Measurements from ENCODE around the gene ZNF324B.
"Not testable (repeated sequence)": the region's sequence is repeated elsewhere in the genome, so short reads cannot be mapped to it uniquely, and the experiment has no call there.

The ZNF324B gene

GRCh38 chr19:58482372-58482771 lies 30.9 kb downstream of the ZNF324B start:
- peaks cover 9% of the 10 kb centered on the region for H3K36me3 Mint-ChIP-seq (ENCODE audit: low read depth)
- TF ChIP-seq, protein P1, sequence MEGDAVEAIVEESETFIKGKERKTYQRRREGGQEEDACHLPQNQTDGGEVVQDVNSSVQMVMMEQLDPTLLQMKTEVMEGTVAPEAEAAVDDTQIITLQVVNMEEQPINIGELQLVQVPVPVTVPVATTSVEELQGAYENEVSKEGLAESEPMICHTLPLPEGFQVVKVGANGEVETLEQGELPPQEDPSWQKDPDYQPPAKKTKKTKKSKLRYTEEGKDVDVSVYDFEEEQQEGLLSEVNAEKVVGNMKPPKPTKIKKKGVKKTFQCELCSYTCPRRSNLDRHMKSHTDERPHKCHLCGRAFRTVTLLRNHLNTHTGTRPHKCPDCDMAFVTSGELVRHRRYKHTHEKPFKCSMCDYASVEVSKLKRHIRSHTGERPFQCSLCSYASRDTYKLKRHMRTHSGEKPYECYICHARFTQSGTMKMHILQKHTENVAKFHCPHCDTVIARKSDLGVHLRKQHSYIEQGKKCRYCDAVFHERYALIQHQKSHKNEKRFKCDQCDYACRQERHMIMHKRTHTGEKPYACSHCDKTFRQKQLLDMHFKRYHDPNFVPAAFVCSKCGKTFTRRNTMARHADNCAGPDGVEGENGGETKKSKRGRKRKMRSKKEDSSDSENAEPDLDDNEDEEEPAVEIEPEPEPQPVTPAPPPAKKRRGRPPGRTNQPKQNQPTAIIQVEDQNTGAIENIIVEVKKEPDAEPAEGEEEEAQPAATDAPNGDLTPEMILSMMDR (IDR thresholded peaks at IDR 0.05; ENCODE audit: unreplicated experiment in 3 of 3), result no peak
- no peak overlapping the region for H3K27ac Mint-ChIP-seq
- no peaks in the 10 kb centered on the region for H3K9me3 Mint-ChIP-seq
- H3K4me3 Mint-ChIP-seq, result no peak overlapping the region
- no peaks in the 10 kb centered on the region for H3K27me3 Mint-ChIP-seq (ENCODE audit: low read depth)
- no peaks in the 10 kb centered on the region for H3K4me1 Mint-ChIP-seq

DNA sequence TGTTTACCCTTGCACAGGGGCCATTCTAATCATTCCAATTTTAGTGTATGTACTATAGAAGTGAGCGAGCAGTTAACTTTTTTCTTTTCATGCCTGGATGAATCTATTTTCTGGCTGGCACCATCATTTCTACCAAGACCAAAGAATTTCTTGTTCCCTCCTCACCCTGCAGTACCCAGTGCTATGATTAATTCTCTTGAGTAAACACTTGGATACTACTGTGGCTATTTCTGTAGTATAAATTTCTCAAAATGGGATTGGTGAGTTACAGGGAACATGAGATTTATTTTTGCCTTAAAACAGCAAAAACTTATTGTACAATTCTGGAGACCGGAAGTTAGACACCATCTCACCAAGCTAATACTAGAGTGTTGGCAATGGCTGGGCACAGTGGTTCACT lies 32.4 kb downstream of the ZNF324B start:
- TF ChIP-seq, protein P1 (IDR thresholded peaks at IDR 0.05; ENCODE audit: unreplicated experiment in 3 of 3), result no peak
- Mint-ChIP-seq H3K36me3 (ENCODE audit: low read depth) (peaks cover 9% of the 10 kb centered on the region), H3K4me3 (no peak overlapping the region), H3K9me3 (no peaks in the 10 kb centered on the region), H3K27me3 (ENCODE audit: low read depth) (no peaks in the 10 kb centered on the region), H3K27ac (no peak overlapping the region), H3K4me1 (no peaks in the 10 kb centered on the region)

GRCh38 chr19:58484349-58484748 lies 32.9 kb downstream of the ZNF324B start:
- not testable (repeated sequence) for H3K27ac Mint-ChIP-seq; H3K36me3 Mint-ChIP-seq (ENCODE audit: low read depth); H3K27me3 Mint-ChIP-seq (ENCODE audit: low read depth); H3K4me1 Mint-ChIP-seq; H3K4me3 Mint-ChIP-seq; H3K9me3 Mint-ChIP-seq

DNA sequence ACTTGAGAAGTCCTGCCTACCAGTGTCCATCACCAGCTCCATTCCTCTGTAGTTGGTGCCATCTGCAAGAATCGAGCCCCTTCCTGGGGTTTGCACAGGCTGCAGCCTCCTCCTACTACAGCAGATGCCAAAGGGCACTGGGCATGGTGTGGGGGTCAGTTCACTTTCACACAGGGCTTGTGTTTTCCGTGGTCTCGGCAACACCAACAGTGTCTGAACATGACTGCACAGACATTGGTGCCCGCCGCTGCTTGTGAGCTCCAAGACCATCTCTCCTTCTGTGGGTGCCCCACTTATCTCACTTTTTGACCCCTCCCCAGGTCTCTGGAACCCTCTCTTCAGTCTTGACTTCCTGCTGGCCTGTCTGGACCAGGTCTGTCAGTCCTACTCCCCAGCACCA lies 40.0 kb downstream of the ZNF324B start:
- Mint-ChIP-seq H3K4me3 (no peak overlapping the region), H3K27ac (no peak overlapping the region), H3K36me3 (ENCODE audit: low read depth) (no peaks in the 10 kb centered on the region), H3K4me1 (no peaks in the 10 kb centered on the region), H3K9me3 (no peaks in the 10 kb centered on the region), H3K27me3 (ENCODE audit: low read depth) (no peaks in the 10 kb centered on the region)
- TF ChIP-seq, protein P1 (IDR thresholded peaks at IDR 0.05; ENCODE audit: unreplicated experiment in 3 of 3), result no peak

- H3K4me1 Mint-ChIP-seq, result no peaks in the 10 kb centered on the region
- TF ChIP-seq, protein P1 (IDR thresholded peaks at IDR 0.05; ENCODE audit: unreplicated experiment in 3 of 3), result no peak
- H3K9me3 Mint-ChIP-seq, result no peaks in the 10 kb centered on the region
- H3K27me3 Mint-ChIP-seq (ENCODE audit: low read depth), result no peaks in the 10 kb centered on the region
- no peak overlapping the region for H3K27ac Mint-ChIP-seq
- no peak overlapping the region for H3K4me3 Mint-ChIP-seq
- no peaks in the 10 kb centered on the region for H3K36me3 Mint-ChIP-seq (ENCODE audit: low read depth)
These were observed 40.8 kb downstream of the ZNF324B start for GRCh38 chr19:58492265-58492664.

- Mint-ChIP-seq H3K9me3 (peaks cover 3% of the 10 kb centered on the region), H3K36me3 (ENCODE audit: low read depth) (no peaks in the 10 kb centered on the region), H3K4me1 (peaks cover 14% of the 10 kb centered on the region), H3K27ac (no peak overlapping the region), H3K27me3 (ENCODE audit: low read depth) (peaks cover 4% of the 10 kb centered on the region), H3K4me3 (peak overlapping the region; percentile 15 to 34 (median 30))
- TF ChIP-seq, protein P1 (IDR thresholded peaks at IDR 0.05; ENCODE audit: unreplicated experiment in 3 of 3), result no peak
These were observed 46.3 kb downstream of the ZNF324B start for GRCh38 chr19:58497634-58498170.
